ENCODE data around the gene ROBO1.
"Not testable (repeated sequence)": the region's sequence is repeated elsewhere in the genome, so short reads cannot be mapped to it uniquely, and the experiment has no call there.

Gene ROBO1

DNA sequence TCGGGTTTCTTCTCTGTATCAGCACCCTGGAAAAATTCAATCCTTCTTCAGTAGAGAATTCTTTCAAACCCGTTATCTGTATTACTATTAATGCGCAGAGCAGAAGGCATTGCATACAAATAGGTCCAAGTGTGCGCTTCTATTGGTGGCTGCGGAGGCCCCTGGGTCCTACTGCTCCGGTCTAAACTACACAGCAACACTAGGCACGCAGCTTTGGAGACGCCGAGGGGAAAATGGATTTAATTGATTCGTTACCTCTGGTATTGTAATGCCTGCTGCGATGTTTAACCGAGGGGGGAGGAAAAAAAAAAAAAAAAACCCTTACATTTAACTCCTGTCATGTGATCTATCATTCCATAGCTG, at the start of gene ROBO1:
Gene ROBO1 (minus strand): TSS at position 94 of the 363 bp plus-strand sequence.
- DNase-seq: no peak

DNA sequence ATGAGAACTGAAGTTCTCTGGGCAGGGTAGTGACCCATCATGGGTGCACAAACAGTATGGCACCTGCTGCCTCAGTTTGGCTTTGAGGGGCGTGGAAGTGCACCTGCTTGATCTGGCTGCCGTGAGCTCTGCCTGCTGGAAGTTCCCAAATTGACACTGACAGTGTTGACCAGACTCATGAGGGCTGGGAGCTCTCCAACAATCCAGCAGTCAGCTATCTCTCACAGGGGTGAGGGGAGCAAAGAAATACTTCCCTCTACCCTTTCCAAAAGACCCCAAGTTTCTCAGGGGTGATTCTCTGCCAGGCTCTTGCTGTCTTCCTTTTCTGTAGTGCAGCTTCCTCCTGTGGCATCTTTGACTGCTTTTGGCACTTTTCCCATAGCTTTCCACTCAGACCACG, 49.4 kb upstream of the ROBO1 start:
- no peak for DNase-seq

DNA sequence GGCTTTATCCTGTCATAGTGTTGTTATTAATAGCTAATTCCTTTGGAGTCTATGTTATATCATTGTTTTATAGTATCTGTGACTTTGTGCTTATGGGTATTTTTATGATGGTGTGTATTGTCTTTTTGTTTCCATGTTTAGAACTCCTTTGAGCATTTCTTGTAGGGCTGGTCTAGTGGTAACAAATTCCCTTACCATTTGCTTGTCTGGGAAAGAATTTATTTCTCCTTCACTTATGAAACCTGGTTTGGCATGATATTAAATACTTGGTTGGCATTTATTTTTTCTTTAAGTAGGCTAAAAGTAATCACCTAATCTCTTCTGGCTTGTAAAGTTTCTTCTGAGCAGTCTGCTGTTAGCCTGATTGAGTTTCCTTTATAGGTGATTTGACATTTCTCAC, 47.7 kb upstream of the ROBO1 start:
- no peak for DNase-seq

- DNase-seq: no peak
Observed at GRCh38 chr3:79810581-79810980, 42.8 kb upstream of the ROBO1 start.

DNA sequence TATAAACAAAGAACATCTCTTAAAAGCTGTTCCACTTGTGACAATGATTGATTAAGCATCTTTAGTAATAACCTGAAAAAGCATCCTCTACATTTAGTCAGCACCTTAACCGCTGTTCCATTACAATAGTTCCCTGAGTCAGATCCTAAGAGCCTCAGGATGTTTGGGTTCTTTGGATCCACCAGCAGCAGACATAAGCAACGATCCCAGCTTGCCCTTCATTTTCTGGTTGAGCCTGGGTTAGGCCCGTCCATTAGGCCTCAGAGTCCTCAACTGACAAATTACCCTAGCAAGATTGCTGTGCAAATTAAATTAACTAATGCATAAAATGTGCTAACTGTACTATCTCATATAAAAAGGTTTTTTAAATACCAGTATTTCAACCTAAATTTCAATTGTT, 42.3 kb upstream of the ROBO1 start:
- DNase-seq: no peak

DNA sequence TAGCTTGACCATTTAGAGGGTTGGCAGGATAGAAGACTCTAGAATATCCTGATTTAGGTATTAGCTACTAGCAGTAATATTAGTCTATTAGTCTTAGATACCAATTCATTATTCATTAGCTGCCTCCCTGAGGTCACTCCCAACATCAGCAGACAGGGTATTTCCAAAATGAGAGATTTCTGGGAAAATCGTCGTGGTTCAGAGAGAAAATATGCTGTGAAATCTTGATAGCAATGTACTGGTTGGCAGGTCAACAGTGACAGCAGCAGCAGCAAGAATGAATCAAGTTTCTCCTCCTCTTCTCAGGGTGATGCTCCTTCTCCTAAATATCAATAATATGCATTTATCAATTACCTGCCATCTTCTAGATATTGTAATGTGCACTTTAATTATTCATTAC, 41.3 kb upstream of the ROBO1 start:
- DNase-seq: no peak

DNA sequence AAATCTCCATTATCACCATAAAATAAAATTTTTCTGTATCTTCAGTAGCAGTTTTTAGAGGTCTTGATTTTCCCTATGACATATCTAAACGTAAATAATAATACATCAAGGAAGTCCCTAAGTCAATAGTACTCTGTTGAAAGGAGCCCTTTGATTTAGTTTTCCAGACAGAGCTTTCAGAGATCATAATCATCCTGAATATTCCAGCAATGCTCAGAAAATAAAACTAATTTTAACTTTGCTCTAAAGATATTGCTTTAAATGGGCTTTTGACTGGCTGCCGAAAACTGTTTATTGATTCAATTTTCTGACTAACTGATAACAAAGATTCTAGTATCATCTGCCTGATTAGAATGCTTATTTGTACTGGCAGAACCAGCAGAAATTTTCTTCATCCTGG, 40.7 kb upstream of the ROBO1 start:
- DNase-seq: no peak

GRCh38 chr3:79790177-79790576, 22.4 kb upstream of the ROBO1 start:
- DNase-seq: not testable (repeated sequence)

DNA sequence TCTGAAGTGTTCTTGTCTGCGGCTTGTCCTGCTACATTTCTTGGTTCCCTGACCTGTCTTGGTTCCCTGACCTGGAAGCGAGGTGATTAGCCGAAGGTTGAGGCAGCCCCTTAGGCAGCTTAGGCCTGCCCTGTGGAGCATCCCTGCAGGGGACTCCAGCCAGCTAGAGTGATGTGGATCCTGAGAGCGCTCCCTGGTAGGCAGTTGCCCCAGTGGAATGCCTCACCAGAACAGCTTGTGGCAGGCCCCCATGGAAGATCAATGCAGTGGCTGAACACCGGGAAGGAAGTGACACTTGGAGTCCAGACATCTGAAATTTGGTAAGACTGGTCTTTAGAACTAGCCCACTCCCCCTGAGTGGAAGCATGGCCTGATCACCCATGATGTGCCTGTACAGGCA, 5.5 kb upstream of the ROBO1 start:
- DNase-seq: no peak

- DNase-seq: no peak
Observed at GRCh38 chr3:79769229-79769628, 1.4 kb upstream of the ROBO1 start.

DNA sequence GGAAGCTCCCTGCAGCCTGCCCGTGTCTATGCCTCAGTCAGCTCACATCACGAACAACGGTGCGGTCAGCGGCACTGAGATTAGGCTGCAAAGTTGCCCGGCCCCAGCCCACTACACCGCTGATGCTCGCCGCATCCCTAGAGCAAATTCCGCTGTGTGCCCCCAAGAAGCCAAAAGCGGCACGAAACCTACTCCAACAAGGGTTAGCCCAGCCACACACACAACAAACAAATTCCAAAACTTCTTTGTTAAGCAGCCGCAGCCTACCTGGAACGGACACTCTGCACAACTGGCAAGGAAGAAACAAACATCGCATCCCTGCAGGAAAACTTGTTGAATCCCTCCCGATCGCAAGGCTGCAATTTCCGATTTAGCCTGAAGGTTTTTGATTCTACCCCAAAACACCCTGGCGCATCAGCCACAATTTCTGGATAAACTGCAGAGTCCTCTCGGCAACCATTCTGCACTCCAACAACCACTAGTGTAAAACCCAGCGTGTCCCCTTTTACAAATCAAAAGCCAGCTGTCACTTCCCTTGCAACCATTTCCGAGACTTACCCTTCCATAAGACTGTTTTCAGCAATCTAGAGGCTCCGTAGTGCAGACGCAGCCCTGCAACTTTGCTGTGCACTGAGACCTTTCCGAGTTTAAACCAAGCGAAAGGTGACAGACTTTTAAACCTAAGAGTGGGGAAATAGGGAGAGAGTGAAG, 449 bp downstream of the ROBO1 start:
- no peak for DNase-seq

GRCh38 chr3:79766496-79767193, 1.2 kb downstream of the ROBO1 start:
- no peak for DNase-seq

GRCh38 chr3:79765911-79766310, 1.9 kb downstream of the ROBO1 start:
- DNase-seq: no peak

DNA sequence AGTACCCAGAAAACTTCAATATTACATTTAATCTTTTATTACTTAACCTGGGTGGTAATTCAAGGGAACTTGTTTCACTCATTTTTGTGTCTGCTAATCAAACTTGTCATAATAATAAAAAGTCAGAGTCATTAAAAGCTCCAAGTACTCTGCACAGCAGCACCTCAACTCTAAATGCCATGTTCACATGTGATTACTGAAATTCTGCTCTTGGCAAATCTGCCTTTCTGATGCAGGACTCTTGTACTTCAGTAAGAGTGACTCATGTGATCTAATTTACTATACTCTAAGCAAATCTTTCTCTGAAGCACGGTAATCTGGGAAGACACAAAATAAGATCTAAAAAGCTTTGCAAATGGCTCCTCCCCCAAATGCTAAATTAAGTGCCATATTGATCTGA, 6.4 kb downstream of the ROBO1 start:
- DNase-seq: no peak

DNA sequence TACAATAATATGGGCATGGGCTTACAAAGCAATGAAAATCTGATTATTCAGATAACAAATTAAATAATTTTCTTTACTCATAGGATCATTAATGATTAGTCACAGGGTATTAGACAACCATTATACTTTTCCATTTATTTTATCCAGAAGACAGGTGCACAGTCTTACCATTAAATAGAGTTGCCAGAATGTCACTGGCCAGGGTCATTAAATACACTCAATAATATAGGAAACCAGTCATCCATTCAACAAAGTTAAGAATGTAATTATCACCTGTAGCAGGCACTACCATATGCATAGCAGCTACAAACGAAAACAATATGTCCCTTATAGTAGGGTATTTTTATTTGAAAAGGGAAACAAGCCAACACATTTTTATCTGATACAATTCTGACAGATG, 16.1 kb downstream of the ROBO1 start:
- DNase-seq: no peak

DNA sequence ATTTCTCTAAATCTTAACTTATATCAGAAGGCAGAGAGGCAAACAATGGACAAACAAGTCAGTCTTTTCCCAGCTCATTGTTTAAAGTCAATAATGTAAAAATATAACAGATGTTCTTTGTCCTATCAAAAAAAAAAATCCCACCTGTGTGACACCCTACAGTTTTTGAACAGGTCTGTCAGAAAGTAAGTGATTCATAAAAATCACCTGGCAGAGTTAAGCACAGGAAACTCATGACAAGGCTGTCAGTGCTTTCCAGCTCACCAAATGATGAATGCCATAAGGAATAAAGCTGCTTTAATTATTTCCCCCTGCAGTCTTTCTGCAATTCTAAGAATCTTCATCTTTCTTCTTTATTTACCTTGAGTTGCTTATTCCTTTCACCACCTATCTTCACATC, 30.3 kb downstream of the ROBO1 start:
- no peak for DNase-seq

DNA sequence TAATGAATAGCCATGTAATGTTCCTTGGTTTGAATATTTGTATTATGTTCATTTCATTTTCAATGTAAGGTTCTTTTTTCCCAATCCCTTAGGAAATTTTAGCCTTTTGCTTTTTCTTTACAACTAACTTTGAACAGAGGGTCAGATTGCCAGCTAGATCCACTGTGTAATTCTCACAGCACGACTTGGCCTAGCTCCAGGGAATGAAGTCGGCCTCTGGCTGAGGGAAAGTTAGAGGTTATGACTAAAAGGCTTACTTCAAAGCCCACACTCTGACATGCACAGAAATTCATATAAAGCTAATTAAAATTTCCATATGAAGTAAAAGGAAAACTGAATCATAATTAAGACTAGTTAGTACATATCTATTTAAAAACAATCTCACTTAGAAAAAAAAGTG, 38.7 kb downstream of the ROBO1 start:
- no peak for DNase-seq

DNA sequence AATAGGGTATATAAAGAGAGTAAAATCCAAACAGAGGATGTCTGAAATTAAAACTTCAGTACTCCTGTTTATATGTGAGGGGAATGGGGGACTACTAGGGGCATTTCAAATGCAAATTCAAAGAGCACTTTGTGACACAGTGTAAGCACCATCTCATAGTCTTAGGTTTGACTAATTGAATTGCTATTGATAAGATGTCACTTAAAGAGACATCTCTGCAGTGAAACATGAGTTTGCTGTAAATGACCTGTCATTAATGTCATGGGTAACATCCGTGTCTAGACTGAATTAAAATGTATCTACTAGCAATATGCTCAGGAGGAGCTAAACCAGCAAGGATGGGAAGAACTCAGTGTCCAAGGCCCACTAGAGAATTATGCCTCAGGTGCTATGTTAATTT, 41.0 kb downstream of the ROBO1 start:
- no peak for DNase-seq

GRCh38 chr3:79724206-79724605, 43.6 kb downstream of the ROBO1 start:
- DNase-seq: peak; percentile 9

GRCh38 chr3:79690072-79690471, 77.7 kb downstream of the ROBO1 start:
- DNase-seq: no peak

DNA sequence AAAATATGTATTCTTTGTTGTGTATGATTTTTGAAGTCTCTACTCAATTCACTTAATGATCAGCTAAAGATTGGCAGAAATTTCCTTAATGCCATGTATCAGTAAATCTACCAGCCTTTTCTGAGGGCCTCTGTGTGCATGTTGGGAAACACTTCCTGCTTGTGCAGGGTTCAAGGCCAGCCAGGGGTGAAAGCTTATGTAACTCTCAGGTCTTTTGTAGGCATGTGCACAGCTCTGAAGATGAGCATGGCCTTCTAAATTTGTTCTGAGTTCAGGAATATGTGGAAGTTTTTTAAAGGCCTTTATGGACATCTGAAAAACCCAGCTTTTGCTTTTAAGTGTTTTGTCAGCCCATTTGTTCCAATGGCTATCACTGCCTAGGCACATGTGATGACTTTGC, 82.7 kb downstream of the ROBO1 start:
- DNase-seq: no peak

DNA sequence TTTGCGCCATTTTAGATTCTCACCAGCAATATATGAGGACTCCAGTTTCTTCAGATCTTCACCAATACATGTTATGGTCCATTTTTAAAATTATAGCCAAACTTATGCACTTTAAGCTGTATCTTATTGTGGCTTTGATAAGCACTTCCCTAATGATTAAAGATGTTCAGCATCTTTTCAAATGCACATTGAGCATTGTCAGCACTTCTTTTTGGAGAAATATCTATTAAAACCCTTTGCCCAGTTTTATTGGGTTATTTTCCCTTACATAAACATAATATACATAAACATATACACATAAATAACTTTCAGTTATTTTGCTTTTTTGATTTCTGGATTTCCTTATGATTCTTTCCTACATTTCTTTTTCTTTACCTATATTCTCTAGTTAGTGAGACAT, 83.8 kb downstream of the ROBO1 start:
- no peak for DNase-seq

DNA sequence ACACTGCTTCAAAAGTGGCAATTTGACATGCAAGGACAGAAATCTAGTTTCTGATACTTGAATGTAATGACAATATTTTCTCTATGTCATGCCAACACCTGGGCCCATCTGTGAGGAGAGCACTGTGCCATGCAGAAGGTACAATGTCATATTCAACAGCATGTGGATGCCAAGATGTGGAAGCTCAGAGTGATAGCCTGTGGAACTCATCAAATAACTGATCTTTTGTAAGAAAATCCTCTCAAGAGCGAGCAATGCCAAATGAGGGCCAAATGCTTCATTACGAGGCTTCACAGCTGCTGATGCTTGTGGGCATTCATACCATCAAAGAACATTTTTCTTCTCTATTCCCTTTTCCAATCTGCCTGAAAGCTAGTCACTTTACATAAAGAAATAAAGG, 95.1 kb downstream of the ROBO1 start:
- no peak for DNase-seq

DNA sequence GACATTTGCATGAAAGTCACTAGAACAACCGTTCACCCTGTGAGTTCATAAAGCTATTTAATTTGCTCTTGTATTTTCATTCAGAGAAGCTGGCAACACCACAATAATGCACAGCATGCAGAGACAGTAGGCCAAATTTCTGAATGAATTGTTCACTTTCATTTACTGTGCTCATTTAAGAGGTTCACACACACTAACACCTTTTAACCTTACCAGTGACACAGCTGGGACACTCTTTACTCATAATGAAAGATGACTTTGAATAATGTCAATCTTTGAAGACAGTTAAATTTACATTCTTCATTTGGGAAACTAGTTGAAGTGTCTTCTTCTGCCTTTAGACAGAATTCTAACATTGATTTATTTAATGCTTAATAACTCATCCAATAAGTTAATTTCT, 95.7 kb downstream of the ROBO1 start:
- DNase-seq: no peak

GRCh38 chr3:79670178-79670577, 97.6 kb downstream of the ROBO1 start:
- DNase-seq: no peak

Measured in NCI-H1092 (cell line).